Activated CD8-positive, alpha-beta memory T cell treated with anti-CD3 and anti-CD28 coated beads, Interleukin-2, amount 50 U/mL, for 24 hours (primary cell): ENCODE measurements around the gene SEPTIN5.
"Not testable (repeated sequence)": the region's sequence is repeated elsewhere in the genome, so short reads cannot be mapped to it uniquely, and the experiment has no call there.

Experiments used
- DNase-seq: peaks from one replicate; pipeline ENCODE4 v3.0.0-alpha.2; 2020; ENCODE audit errors: extremely low read depth

The SEPTIN5 gene

GRCh38 chr22:19720150-19720827 lies 6.0 kb downstream of the SEPTIN5 start:
- no peak for DNase-seq

DNA sequence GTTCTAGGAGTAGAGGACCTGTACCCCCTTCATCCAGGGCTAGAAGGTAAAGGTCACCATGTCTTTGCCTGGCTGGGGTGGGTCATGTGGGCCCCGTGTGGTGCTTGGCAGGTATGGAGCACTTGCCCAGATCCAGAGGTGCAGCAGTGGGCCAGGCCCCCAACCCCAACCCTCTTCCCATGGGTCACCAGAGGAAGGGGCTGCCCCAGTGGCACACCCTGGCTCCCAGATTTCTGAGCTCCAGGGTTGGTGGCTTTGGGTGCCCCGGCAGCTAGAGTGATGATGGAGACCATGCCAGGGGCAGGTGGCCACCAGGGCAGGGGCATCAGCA lies 6.7 kb downstream of the SEPTIN5 start:
- no peak for DNase-seq

DNA sequence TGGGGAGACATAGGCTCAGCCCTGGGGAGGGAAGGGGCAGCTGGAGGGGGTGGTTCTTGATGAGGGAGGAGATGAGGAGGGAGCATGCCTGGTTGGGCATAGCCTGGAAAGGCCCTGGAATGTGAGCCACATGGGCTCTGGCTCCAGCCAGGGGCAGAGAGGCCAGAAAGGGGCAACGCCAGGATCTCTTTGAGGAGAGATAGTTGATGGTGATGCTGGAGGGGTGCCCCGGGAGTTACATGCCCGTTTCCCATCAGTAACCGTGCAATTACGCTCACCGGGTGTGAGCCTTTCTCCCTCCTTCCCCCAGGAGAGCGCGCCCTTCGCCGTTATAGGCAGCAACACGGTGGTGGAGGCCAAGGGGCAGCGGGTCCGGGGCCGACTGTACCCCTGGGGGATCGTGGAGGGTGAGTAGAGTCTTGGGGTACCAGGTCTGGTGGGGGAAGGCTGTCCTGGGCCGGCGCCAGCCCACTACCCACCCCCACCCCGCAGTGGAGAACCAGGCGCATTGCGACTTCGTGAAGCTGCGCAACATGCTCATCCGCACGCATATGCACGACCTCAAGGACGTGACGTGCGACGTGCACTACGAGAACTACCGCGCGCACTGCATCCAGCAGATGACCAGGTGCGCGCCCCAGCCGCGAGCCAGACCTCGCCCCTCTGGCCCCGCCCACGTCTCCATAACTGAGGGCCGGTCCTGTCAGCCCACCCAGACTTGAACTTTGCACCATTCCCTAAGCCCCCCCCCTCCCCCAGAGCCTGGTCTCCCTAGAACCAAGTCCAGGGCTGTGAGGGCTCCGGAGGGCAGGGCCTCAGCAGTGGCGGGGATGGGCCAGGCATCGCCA lies 7.3 kb downstream of the SEPTIN5 start:
- no peak for DNase-seq

DNA sequence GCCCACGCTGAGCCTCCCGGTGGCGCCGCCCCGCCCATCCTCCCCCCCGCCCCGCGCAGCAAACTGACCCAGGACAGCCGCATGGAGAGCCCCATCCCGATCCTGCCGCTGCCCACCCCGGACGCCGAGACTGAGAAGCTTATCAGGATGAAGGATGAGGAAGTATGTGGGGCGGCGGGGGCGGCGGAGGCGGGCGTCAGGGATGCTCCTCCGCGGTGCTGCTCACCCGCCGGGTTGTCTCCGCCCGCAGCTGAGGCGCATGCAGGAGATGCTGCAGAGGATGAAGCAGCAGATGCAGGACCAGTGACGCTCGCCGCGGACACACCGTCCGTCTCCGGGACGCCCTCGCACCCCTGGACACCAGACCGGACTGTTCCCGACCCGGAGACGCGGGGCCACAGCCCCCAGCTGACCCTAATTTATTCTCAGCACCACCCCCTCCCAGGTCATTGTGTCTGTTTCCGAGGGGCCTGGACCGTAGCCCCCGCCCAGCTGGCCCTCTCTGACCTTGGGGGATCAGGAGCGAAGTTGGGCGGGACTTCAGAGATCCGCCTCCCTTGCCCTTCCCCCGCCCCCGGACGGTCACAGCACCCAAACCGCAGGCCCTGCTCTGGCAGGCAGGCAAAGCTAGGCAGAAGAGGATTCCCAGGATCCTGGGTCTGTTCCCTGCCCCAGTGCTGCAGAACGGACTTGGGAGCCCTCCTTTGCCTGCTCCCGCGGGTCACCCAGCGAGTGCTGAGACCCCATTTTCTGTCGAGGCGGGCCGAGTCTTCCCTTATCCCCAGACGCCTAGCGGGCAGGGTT lies 8.1 kb downstream of the SEPTIN5 start:
- no peak for DNase-seq

- no peak for DNase-seq
Observed at GRCh38 chr22:19722982-19723231, 8.6 kb downstream of the SEPTIN5 start.

DNA sequence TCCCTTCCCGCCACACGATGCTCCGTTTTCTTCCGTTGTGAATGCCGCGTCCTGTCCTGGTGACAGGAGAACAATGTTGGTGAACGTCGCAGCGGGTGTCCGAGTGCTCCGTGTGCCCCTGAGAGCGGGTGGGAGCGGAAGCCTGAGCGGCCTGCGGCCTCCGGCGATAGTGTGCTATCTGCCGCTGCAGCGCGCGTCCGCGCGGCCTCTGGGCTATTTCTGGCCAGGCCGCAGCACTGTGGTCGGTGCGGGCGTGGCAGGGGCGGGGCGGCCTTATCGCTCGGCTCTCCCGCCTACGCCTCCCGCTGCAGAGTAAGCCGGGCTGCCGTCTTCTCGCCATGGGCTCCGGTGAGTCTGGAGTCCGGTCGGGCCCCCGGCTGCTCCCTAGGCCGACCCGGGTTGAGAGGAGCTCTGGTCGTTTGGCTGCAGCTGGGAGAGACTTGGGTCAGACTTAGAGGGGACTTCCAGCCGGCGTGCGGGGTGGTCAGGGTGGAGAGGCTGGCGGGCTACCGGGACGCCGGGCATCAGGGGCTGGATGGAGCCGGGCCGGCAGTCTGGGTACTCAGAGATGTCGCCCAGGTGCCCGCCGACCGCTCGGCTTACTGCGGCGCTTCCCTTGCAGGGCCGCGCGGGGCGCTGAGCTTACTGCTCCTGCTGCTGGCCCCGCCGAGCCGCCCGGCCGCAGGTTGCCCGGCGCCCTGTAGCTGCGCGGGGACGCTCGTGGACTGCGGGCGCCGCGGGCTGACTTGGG lies 9.1 kb downstream of the SEPTIN5 start, which contains the start of gene GP1BB:
Gene GP1BB (plus strand): TSS at position 308 of the 751 bp plus-strand sequence. CDS start 31 bp downstream, at position 339.
- DNase-seq = no peak

DNA sequence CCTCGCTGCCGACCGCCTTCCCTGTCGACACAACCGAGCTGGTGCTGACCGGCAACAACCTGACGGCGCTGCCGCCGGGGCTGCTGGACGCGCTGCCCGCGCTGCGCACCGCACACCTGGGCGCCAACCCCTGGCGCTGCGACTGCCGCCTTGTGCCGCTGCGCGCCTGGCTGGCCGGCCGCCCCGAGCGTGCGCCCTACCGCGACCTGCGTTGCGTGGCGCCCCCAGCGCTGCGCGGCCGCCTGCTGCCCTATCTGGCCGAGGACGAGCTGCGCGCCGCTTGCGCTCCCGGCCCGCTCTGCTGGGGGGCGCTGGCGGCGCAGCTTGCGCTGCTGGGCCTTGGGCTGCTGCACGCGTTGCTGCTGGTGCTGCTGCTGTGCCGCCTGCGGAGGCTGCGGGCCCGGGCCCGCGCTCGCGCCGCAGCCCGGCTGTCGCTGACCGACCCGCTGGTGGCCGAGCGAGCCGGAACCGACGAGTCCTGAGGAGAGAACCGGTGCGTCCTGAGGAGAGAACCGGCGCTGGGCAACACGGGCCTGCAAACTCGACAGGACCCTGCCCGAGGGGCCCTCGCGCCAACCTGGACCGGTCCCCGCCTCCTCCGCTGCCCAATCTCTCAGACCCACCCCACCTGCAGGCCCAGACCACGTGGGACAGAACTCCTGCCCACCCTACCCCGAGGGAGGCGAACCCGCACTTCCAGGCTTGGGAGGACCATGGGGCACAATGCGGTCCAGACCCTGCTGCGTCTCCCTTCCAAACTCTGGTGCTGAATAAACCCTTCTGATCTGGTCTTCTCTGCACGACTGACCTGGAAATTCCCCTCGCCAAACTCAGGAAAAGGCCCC lies 9.9 kb downstream of the SEPTIN5 start:
- no peak for DNase-seq

DNA sequence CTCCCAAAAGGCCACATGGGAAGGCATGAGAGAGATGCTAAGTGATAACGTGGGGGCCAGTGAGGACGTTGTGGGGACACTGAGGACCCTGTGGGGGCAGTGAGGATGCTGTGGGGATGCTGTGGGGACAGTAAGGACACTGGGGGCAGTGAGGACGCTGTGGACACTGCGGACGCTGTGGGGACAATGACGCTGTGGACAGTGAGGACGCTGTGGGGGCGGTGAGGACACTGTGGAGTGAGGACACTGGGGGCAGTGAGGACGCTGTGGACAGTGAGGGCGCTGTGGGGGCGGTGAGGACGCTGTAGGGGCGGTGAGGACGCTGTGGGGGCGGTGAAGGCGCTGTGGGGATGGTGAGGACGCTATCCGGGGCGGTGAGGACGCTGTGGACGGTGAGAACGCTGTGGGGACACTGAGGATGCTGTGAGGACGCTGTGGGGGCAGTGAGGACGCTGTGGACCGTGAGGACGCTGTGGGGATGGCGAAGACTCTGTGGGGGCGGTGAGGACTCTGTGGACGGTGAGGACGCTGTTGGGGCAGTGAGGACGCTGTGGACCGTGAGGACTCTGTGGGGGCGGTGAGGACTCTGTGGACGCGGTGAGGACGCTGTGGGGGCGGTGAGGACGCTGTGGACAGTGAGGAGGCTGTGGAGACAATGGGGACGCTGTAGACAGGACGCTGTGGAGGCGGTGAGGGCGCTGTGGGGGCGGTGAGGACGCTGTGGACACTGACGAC lies 10.8 kb downstream of the SEPTIN5 start:
- DNase-seq = no peak

DNA sequence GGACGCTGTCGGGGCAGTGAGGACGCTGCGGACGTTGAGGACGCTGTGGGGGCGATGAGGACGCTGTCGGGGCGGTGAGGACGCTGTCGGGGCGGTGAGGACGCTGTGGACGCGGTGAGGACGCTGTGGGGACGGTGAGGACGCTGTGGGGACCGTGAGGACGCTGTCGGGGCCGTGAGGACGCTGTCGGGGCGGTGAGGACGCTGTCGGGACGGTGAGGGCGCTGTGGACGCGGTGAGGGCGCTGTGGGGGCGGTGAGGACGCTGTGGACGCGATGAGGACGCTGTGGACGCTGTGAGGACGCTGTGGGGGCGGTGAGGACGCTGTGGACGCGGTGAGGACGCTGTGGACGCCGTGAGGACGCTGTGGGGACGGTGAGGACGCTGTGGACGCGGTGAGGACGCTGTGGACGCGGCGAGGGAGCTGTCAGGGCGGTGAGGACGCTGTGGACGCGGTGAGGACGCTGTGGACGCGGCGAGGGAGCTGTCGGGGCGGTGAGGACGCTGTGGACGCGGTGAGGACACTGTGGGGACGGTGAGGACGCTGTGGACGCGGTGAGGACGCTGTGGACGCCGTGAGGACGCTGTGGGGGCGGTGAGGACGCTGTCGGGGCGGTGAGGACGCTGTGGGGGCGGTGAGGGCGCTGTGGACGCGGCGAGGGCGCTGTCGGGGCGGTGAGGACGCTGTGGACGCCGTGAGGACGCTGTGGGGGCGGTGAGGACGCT lies 11.9 kb downstream of the SEPTIN5 start:
- not testable (repeated sequence) for DNase-seq

DNA sequence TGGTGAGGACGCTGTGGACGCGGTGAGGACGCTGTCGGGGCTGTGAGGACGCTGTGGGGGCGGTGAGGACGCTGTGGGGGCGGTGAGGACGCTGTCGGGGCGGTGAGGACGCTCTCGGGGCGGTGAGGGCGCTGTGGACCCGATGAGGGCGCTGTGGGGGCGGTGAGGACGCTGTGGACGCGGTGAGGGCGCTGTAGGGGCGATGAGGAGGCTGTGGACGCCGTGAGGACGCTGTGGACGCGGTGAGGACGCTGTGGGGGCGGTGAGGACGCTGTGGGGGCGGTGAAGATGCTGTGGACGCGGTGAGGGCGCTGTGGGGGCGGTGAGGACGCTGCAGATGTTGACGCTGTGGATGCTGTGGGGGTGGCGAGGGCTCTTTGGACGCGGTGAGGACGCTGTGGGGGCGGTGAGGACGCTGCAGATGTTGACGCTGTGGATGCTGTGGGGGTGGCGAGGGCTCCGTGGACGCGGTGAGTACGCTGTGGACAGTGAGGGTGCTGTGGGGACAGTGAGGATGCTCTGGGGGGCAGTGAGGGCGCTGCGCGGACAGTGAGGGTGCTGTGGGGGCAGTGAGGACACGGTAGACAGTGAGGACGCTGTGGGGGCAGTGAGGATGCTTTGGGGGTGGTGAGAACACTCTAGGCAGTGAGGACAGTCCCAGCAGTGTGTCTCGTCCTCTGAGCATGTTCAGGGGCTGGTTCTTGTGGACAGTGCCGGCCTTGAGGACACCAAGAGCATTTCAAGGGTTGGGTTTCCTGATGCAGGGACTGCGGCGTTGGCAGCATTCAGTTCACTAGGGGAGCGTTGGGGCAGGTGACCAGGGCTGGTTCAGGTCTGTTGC lies 13.2 kb downstream of the SEPTIN5 start:
- no peak for DNase-seq

GRCh38 chr22:19728271-19728670 lies 14.0 kb downstream of the SEPTIN5 start:
- DNase-seq = no peak

- DNase-seq = no peak
Observed at GRCh38 chr22:19728836-19729235, 14.5 kb downstream of the SEPTIN5 start.

GRCh38 chr22:19729507-19729906 lies 15.2 kb downstream of the SEPTIN5 start:
- DNase-seq = no peak

- DNase-seq = no peak
Observed at GRCh38 chr22:19730198-19730597, 15.9 kb downstream of the SEPTIN5 start.

DNA sequence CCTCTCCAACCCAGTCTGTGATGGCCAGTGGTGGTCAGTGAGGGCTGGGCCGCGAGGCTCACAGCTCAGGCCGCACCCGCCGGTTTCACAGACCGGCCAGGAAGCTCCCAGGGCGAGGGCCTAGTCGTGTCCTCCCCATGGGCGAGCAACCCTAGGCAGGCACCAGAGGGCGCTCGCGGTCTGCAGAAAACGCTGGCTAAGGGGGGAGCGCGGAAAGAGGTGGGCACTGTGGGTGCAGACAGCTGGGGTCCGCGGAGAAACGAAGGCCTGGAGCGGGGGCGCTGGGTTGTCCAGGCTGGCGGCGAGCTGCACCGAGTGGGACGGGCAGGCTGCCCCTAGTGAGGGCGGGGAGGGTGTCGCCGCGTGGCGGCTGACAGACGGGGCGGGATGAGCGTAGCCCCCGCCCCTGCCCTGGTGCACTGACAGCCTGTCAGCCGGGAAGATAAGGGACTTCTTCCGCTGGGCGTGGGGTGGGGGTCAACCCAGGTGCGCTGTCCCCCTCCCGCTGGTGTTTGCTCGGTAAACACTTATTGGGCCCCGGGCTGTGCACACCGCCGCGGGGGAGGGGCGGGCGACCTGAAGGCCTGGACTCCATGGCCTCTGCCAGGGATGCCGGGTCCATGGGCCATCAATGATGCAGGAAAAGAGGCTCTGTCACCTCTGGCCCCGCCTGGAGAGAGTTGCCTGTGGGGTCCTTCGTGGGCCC lies 16.5 kb downstream of the SEPTIN5 start:
- DNase-seq = peak; percentile 56

- no peak for DNase-seq
Observed at GRCh38 chr22:19731361-19732135, 17.2 kb downstream of the SEPTIN5 start.

GRCh38 chr22:19732403-19733113 lies 18.3 kb downstream of the SEPTIN5 start:
- no peak for DNase-seq
